ENCODE results near the gene INTS15. TPM values are rescaled to one million over a fixed set of nuclear protein-coding genes. Genes with fewer than 3 reads are reported as not detected.
A peak's percentile ranks its signal among the peaks of the same experiment; 100 is the strongest.

Gene INTS15
- total RNA-seq, 1 experiment from 2014 or later = 46.8 TPM

DNA sequence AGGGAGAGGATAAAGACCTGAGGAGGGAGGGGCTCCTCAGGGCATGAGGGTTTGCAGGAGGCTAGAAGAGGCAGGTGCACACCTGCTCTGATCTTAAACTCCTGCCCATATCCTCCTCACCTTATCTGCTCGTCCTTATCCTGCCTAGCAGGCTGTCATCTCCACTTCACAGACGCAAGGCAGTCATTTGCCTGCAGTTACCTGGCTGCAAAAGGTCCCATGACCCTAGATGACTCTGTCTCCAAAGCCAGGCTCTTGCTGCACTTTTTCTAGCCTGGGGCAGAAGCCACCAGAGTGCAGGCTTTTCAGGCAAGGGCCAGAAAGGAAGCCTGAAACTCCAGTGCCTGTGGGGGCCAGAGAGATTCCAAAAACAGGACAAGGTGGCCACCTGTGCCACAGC is 23.9 kb downstream of the INTS15 start:
- in situ Hi-C loops (cut with HindIII; ENCODE audit: low pct_unique_long_range_greater_than_20kb, low sequenced_read_pairs) (no loop called here), intact Hi-C loops (cut with micrococcal nuclease; ENCODE audit: unreplicated experiment) (no loop called here)
- DNase-seq (ENCODE audit: low read depth, low spot score) = no peak
- Histone ChIP-seq H3K4me1 (ENCODE audit: control insufficient read depth, insufficient read depth, low read length) (no peaks in the 10 kb centered on the region; the same call in 1 of the 2 replicates), H3K27me3 (ENCODE audit: control insufficient read depth, insufficient read depth, low read length) (peaks cover 3% of the 10 kb centered on the region; the same call in 1 of the 2 replicates), H3K27ac (ENCODE audit: low read length) (no peak overlapping the region), H3K9me3 (ENCODE audit: control insufficient read depth, insufficient read depth, low read depth, low read length) (no peaks in the 10 kb centered on the region), H3K4me3 (ENCODE audit: low read depth in 2 of 2, low read length in 2 of 2) (no peak overlapping the region), H3K36me3 (ENCODE audit: control insufficient read depth, insufficient read depth, low read length) (no peaks in the 10 kb centered on the region)
- ChIA-PET POLR2A (no interaction called here), CTCF (no interaction called here)
- TF ChIP-seq SIN3A (IDR thresholded peaks at IDR 0.05; ENCODE audit: borderline replicate concordance, insufficient read depth, low read depth, low read length) (no peak), TCF7L2 (IDR thresholded peaks at IDR 0.05; ENCODE audit: low read depth, low read length) (no peak)
- no TSS peak for BruUV-seq (replicated peaks)
- ATAC-seq = no peak

DNA sequence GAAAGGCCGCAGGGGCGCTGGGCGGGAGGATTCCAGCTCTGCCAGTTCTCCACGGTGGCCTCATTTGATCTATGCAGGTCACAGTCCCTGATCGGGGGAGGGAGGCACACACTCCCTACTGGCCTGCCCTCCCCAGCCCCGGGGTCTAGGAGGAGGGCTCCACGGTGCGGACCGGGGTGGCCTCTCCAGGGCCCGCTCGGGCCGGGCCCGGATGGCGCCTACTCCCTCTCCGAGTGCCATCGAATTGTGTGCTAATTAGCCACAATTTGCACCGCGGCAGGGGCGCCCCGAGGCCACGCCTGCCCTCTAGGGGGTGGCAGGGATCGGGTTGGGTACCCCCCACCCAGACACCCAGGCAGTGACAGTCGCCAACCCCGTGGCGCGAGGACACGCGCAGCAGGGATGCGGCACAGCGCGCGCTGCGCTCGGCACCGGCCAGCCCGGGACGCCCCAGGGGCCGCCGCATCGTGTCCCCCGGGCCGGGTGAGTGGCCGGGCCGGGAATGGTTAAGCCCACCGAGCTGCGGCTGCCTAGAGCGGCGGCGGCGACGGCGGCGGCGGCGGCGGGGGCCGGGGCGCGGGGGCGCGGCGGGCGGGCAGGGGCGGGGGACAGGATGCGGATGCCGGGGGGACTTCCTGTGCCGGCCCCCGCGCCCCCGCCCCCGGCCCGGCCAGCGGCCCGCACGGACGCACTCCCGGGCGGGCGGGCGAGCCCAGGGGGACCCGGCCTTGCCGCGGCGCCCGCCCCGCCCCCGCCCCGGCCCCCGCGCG is 25.3 kb downstream of the INTS15 start, which contains the start of gene ZNF853:
Gene ZNF853, plus strand, starts transcription at position 658 of the 770 bp plus-strand sequence. CDS start 565 bp downstream, outside the sequence.
- intact Hi-C loops (cut with micrococcal nuclease; ENCODE audit: unreplicated experiment) (no loop called here), in situ Hi-C loops (cut with HindIII; ENCODE audit: low pct_unique_long_range_greater_than_20kb, low sequenced_read_pairs) (no loop called here)
- no TSS peak for BruUV-seq (replicated peaks)
- CTCF ChIA-PET = interaction anchor here (0.6 kb wide), 1 partner anchor 56 kb away, joined by 6 read pairs; no protein-coding TSS in a partner anchor
- Histone ChIP-seq H3K27ac (ENCODE audit: low read length) (no peak within 1 kb of the TSS), H3K4me3 (ENCODE audit: low read depth in 2 of 2, low read length in 2 of 2) (peak within 1 kb of the TSS; percentile 40 to 46), H3K36me3 (ENCODE audit: control insufficient read depth, insufficient read depth, low read length) (no peaks in the 10 kb centered on the region), H3K9me3 (ENCODE audit: control insufficient read depth, insufficient read depth, low read depth, low read length) (no peaks in the 10 kb centered on the region), H3K27me3 (ENCODE audit: control insufficient read depth, insufficient read depth, low read length) (peaks cover 3% of the 10 kb centered on the region; the same call in 1 of the 2 replicates), H3K4me1 (ENCODE audit: control insufficient read depth, insufficient read depth, low read length) (no peaks in the 10 kb centered on the region; the same call in 1 of the 2 replicates)
- peak; percentile 42; the same call in 1 of the 2 replicates for ATAC-seq
- DNase-seq (ENCODE audit: low read depth, low spot score) = no peak
- POLR2A ChIA-PET = no interaction called here
- TF ChIP-seq TCF7L2 (IDR thresholded peaks at IDR 0.05; ENCODE audit: low read depth, low read length) (no peak), POLR2AphosphoS5 (IDR thresholded peaks at IDR 0.05; ENCODE audit: low read depth, low read length) (no peak), SIN3A (IDR thresholded peaks at IDR 0.05; ENCODE audit: borderline replicate concordance, insufficient read depth, low read depth, low read length) (no peak)
- TF ChIP-seq, protein P1, sequence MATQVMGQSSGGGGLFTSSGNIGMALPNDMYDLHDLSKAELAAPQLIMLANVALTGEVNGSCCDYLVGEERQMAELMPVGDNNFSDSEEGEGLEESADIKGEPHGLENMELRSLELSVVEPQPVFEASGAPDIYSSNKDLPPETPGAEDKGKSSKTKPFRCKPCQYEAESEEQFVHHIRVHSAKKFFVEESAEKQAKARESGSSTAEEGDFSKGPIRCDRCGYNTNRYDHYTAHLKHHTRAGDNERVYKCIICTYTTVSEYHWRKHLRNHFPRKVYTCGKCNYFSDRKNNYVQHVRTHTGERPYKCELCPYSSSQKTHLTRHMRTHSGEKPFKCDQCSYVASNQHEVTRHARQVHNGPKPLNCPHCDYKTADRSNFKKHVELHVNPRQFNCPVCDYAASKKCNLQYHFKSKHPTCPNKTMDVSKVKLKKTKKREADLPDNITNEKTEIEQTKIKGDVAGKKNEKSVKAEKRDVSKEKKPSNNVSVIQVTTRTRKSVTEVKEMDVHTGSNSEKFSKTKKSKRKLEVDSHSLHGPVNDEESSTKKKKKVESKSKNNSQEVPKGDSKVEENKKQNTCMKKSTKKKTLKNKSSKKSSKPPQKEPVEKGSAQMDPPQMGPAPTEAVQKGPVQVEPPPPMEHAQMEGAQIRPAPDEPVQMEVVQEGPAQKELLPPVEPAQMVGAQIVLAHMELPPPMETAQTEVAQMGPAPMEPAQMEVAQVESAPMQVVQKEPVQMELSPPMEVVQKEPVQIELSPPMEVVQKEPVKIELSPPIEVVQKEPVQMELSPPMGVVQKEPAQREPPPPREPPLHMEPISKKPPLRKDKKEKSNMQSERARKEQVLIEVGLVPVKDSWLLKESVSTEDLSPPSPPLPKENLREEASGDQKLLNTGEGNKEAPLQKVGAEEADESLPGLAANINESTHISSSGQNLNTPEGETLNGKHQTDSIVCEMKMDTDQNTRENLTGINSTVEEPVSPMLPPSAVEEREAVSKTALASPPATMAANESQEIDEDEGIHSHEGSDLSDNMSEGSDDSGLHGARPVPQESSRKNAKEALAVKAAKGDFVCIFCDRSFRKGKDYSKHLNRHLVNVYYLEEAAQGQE (IDR thresholded peaks at IDR 0.05; ENCODE audit: insufficient read depth in 1 of 2, low read depth in 2 of 2, low read length in 1 of 2) = no peak
- TF ChIP-seq, protein P2, sequence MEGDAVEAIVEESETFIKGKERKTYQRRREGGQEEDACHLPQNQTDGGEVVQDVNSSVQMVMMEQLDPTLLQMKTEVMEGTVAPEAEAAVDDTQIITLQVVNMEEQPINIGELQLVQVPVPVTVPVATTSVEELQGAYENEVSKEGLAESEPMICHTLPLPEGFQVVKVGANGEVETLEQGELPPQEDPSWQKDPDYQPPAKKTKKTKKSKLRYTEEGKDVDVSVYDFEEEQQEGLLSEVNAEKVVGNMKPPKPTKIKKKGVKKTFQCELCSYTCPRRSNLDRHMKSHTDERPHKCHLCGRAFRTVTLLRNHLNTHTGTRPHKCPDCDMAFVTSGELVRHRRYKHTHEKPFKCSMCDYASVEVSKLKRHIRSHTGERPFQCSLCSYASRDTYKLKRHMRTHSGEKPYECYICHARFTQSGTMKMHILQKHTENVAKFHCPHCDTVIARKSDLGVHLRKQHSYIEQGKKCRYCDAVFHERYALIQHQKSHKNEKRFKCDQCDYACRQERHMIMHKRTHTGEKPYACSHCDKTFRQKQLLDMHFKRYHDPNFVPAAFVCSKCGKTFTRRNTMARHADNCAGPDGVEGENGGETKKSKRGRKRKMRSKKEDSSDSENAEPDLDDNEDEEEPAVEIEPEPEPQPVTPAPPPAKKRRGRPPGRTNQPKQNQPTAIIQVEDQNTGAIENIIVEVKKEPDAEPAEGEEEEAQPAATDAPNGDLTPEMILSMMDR (IDR thresholded peaks at IDR 0.05) = no peak
